GM10266 (cell line): ENCODE measurements around the gene KDR.

Experiments used
- DNase-seq: peaks from one replicate; pipeline ENCODE4 v3.0.0; 2012; ENCODE audit errors: extremely low spot score
- TF ChIP-seq, protein P1 (sequence below): IDR thresholded peaks from 2 replicates; pipeline ENCODE4 v1.5.1; 2012; ENCODE audit warnings: mild to moderate bottlenecking, low read depth; ENCODE audit not compliant: control insufficient read depth, insufficient read depth; ENCODE audit errors: missing control alignments

KDR gene

DNA sequence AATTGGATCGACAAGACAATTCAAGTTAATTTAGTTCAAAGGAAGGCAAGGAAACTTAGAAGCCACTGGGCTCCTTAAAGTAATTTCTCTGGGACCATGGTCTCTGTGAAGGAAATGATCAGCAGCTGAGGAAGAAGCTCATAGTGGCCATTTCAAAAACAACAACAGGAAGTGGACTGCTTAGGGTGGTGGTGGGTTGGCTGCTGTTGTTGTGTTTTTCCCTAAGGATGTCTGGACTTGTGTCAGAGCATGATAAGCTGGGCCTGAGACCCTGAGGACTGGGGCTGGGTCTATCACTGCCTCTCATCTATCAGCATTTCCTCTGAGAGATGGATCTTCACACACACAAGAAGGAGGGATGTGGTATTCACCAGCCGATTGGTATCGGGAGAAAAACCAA, 18.3 kb downstream of the KDR start:
- TF ChIP-seq, protein P1, sequence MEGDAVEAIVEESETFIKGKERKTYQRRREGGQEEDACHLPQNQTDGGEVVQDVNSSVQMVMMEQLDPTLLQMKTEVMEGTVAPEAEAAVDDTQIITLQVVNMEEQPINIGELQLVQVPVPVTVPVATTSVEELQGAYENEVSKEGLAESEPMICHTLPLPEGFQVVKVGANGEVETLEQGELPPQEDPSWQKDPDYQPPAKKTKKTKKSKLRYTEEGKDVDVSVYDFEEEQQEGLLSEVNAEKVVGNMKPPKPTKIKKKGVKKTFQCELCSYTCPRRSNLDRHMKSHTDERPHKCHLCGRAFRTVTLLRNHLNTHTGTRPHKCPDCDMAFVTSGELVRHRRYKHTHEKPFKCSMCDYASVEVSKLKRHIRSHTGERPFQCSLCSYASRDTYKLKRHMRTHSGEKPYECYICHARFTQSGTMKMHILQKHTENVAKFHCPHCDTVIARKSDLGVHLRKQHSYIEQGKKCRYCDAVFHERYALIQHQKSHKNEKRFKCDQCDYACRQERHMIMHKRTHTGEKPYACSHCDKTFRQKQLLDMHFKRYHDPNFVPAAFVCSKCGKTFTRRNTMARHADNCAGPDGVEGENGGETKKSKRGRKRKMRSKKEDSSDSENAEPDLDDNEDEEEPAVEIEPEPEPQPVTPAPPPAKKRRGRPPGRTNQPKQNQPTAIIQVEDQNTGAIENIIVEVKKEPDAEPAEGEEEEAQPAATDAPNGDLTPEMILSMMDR = no peak
- DNase-seq = no peak

DNA sequence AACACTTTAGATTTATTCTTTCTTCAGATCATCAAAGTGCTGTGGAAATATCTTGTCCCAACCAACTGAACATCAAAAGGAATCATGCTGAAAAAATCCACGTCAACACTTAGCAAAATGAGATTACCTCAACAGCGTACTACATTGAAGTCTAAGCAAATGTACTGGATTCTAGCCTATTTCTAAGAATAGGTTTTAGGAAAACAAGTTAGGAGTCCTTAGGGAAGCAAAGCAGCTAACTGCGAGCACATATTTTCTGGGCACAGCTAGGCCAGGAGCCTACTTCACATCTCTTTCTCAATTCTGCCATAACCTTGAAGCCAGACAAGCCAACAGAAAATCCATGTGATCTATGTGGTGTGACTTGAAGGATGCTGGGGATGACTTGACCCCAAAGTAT, 22.2 kb downstream of the KDR start:
- no peak for DNase-seq
- TF ChIP-seq, protein P1 = no peak

DNA sequence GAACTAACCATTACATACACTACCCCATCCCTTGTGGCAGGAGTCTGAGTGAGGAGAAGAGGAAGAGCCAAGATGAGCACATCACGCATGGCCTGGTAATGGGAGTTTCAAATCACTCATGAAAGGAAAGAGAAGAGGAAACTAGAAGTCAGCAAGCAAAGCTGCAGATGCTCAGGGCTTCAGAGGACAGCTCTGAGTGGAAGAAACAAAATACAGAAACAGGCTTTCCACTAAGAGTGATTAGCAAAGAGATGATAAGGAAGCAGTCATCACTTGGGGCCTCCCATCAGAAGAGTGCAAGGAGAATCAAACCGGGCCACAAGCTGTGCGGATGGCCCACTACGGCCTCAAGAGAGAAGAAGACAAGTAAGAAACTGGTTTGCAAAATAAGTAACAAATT, 25.6 kb downstream of the KDR start:
- no peak for DNase-seq
- TF ChIP-seq, protein P1 = no peak

DNA sequence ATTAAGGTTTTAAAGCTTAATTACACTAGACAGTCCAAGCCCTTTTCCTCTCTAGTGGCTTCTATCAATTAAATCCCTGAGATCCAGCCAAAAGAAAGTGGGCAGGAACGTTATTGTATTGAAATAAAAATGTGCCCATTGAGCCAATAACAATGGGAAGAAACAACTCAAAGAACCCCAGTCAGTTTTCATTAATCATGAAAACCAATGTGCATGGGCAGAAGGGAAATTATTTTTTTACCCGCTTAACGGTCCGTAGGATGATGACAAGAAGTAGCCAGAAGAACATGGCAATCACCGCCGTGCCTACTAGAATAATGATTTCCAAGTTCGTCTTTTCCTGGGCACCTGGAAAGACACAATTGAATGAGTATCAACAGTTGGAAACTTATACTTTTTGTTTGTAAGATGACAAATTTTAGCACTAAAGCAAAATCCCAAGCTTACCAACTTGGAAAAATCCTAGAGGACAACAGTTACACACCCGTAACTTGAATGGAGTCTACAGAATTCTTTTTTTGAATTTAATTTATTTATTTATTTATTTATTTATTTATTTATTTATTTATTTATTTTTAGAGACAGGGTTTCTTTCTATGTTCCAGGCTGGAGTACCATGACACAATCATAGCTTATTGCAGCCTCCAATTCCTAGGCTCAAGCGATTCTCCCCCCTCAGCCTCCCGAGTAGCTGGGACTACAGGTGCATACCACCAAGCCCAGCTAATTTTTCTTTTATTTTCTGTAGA, 26.8 kb downstream of the KDR start:
- DNase-seq = no peak
- TF ChIP-seq, protein P1 = no peak

DNA sequence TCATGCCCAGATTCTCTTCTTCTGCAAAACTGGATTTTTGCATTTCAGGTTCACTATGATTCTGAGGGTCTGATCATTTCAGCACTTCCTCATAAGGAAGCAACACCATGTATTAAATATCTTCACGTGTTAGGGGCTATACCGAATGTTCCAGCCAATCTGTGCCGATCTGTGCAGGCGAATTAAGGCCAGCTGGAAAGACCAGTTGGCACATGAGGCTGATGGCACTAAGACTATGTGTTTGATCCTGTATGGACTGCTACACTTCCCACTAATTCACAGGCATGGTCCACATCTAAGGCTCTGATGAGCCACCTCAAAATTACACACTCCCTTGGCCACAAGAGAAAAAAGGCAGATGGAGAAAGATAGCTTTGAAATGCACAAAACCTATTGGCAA, 28.8 kb downstream of the KDR start:
- DNase-seq = no peak
- TF ChIP-seq, protein P1 = no peak

DNA sequence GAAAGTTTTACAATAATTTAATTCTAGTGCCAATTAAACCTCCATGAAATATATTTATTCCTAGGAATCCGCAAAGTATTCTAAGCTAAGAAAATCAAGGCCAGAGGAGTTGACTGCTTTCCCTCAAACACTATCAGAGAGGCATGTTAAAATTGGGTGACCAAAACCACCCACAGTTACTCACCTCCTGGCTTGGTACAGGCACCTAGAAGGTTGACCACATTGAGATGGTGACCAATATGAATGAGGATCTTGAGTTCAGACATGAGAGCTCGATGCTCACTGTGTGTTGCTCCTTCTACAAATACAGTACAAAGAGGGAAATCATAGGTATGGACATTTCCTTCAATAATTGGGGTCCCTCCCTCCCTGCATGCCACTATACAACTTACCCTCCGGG, 29.4 kb downstream of the KDR start:
- no peak for DNase-seq
- TF ChIP-seq, protein P1 = no peak

DNA sequence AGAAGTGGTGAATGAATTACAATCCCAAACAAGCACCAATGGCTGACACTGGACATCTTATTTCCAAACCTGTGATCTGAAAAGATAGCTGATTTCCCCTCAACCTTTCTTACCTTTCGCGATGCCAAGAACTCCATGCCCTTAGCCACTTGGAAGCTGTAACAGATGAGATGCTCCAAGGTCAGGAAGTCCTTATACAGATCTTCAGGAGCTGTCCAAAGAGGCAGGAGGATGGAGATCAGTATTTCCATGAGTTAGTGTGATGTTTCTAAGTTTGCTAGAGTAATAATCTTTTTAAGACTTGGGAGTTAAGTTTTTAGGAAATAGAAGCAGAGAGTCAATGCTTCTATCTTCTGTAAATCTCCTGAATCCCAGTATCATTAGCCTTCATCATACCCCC, 32.9 kb downstream of the KDR start:
- TF ChIP-seq, protein P1 = no peak
- no peak for DNase-seq
